ENCODE measurements around the gene YWHAG. TPM values are rescaled to one million over a fixed set of nuclear protein-coding genes. Genes with fewer than 3 reads are reported as not detected.

The YWHAG gene
- total and polyA plus RNA-seq, 2 of the 13 experiments (the other 11 are each of a cell fraction or from before 2014, with no cell fraction given): 36.9 to 67.5 TPM

GRCh38 chr7:76359111-76359977 lies 553 bp upstream of the YWHAG start (continued):
- no peak for TF ChIP-seq ONECUT2 (CRISPR knock-in tag; IDR thresholded peaks at IDR 0.05)
- TF ChIP-seq SP140L (CRISPR knock-in tag; IDR thresholded peaks at IDR 0.05; ENCODE audit: borderline replicate concordance): no peak
- peak; percentile 100 for TF ChIP-seq ZNF740 (CRISPR knock-in tag; IDR thresholded peaks at IDR 0.05)
- TF ChIP-seq ZNF121 (CRISPR knock-in tag; IDR thresholded peaks at IDR 0.05): 0 out of 2 replicates have a peak, but pooled peaks have one; percentile 33
- peak; percentile 65 for TF ChIP-seq ZNF331 (CRISPR knock-in tag; IDR thresholded peaks at IDR 0.05)
- TF ChIP-seq, protein P1, sequence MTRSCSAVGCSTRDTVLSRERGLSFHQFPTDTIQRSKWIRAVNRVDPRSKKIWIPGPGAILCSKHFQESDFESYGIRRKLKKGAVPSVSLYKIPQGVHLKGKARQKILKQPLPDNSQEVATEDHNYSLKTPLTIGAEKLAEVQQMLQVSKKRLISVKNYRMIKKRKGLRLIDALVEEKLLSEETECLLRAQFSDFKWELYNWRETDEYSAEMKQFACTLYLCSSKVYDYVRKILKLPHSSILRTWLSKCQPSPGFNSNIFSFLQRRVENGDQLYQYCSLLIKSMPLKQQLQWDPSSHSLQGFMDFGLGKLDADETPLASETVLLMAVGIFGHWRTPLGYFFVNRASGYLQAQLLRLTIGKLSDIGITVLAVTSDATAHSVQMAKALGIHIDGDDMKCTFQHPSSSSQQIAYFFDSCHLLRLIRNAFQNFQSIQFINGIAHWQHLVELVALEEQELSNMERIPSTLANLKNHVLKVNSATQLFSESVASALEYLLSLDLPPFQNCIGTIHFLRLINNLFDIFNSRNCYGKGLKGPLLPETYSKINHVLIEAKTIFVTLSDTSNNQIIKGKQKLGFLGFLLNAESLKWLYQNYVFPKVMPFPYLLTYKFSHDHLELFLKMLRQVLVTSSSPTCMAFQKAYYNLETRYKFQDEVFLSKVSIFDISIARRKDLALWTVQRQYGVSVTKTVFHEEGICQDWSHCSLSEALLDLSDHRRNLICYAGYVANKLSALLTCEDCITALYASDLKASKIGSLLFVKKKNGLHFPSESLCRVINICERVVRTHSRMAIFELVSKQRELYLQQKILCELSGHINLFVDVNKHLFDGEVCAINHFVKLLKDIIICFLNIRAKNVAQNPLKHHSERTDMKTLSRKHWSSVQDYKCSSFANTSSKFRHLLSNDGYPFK (CRISPR knock-in tag; IDR thresholded peaks at IDR 0.05; ENCODE audit: borderline replicate concordance): peak; percentile 35; the same call in 1 of the 2 replicates
- TF ChIP-seq, protein P2, sequence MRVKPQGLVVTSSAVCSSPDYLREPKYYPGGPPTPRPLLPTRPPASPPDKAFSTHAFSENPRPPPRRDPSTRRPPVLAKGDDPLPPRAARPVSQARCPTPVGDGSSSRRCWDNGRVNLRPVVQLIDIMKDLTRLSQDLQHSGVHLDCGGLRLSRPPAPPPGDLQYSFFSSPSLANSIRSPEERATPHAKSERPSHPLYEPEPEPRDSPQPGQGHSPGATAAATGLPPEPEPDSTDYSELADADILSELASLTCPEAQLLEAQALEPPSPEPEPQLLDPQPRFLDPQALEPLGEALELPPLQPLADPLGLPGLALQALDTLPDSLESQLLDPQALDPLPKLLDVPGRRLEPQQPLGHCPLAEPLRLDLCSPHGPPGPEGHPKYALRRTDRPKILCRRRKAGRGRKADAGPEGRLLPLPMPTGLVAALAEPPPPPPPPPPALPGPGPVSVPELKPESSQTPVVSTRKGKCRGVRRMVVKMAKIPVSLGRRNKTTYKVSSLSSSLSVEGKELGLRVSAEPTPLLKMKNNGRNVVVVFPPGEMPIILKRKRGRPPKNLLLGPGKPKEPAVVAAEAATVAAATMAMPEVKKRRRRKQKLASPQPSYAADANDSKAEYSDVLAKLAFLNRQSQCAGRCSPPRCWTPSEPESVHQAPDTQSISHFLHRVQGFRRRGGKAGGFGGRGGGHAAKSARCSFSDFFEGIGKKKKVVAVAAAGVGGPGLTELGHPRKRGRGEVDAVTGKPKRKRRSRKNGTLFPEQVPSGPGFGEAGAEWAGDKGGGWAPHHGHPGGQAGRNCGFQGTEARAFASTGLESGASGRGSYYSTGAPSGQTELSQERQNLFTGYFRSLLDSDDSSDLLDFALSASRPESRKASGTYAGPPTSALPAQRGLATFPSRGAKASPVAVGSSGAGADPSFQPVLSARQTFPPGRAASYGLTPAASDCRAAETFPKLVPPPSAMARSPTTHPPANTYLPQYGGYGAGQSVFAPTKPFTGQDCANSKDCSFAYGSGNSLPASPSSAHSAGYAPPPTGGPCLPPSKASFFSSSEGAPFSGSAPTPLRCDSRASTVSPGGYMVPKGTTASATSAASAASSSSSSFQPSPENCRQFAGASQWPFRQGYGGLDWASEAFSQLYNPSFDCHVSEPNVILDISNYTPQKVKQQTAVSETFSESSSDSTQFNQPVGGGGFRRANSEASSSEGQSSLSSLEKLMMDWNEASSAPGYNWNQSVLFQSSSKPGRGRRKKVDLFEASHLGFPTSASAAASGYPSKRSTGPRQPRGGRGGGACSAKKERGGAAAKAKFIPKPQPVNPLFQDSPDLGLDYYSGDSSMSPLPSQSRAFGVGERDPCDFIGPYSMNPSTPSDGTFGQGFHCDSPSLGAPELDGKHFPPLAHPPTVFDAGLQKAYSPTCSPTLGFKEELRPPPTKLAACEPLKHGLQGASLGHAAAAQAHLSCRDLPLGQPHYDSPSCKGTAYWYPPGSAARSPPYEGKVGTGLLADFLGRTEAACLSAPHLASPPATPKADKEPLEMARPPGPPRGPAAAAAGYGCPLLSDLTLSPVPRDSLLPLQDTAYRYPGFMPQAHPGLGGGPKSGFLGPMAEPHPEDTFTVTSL (CRISPR knock-in tag; IDR thresholded peaks at IDR 0.05; ENCODE audit: borderline replicate concordance): no peak
- TF ChIP-seq, protein P3, sequence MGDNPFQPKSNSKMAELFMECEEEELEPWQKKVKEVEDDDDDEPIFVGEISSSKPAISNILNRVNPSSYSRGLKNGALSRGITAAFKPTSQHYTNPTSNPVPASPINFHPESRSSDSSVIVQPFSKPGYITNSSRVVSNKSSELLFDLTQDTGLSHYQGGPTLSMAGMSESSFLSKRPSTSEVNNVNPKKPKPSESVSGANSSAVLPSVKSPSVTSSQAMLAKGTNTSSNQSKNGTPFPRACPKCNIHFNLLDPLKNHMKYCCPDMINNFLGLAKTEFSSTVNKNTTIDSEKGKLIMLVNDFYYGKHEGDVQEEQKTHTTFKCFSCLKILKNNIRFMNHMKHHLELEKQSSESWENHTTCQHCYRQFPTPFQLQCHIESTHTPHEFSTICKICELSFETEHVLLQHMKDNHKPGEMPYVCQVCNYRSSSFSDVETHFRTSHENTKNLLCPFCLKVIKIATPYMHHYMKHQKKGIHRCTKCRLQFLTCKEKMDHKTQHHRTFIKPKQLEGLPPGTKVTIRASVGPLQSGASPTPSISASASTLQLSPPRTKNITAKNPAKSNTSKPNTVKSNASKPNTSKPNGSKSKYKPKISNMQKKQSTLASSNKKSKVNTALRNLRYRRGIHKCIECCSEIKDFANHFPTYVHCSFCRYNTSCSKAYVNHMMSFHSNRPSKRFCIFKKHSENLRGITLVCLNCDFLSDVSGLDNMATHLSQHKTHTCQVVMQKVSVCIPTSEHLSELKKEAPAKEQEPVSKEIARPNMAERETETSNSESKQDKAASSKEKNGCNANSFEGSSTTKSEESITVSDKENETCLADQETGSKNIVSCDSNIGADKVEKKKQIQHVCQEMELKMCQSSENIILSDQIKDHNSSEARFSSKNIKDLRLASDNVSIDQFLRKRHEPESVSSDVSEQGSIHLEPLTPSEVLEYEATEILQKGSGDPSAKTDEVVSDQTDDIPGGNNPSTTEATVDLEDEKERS (CRISPR knock-in tag; IDR thresholded peaks at IDR 0.05): no peak; the same call in 1 of the 2 replicates
- TF ChIP-seq, protein P4, sequence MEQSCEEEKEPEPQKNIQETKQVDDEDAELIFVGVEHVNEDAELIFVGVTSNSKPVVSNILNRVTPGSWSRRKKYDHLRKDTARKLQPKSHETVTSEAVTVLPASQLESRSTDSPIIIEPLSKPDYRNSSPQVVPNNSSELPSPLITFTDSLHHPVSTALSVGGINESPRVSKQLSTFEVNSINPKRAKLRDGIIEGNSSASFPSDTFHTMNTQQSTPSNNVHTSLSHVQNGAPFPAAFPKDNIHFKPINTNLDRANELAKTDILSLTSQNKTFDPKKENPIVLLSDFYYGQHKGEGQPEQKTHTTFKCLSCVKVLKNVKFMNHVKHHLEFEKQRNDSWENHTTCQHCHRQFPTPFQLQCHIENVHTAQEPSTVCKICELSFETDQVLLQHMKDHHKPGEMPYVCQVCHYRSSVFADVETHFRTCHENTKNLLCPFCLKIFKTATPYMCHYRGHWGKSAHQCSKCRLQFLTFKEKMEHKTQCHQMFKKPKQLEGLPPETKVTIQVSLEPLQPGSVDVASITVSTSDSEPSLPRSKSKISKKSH (CRISPR knock-in tag; IDR thresholded peaks at IDR 0.05; ENCODE audit: borderline replicate concordance): no peak
- peak; percentile 44 for TF ChIP-seq STAG1 (CRISPR knock-in tag; IDR thresholded peaks at IDR 0.05)
- TF ChIP-seq ATF1 (CRISPR knock-in tag; IDR thresholded peaks at IDR 0.05): no peak; the same call in 1 of the 2 replicates
- TF ChIP-seq IKZF5 (CRISPR knock-in tag; IDR thresholded peaks at IDR 0.05): peak; percentile 51; the same call in 1 of the 2 replicates
